ENCODE measurements around the gene STT3B. TPM values are rescaled to one million over a fixed set of nuclear protein-coding genes. Genes with fewer than 3 reads are reported as not detected.

The STT3B gene
- total RNA-seq, 1 donor from 2014 or later = 82.1 TPM

GRCh38 chr3:31629054-31629453 lies 96.3 kb downstream of the STT3B start:
- peaks cover 67% of the 10 kb centered on the region for H3K36me3 ChIP-seq
- intact Hi-C loops (cut with micrococcal nuclease) = no loop called here
- no peaks in the 10 kb centered on the region for H3K9me3 ChIP-seq (replicated peaks)
- no peak overlapping the region for H3K4me3 ChIP-seq
- no peak for DNase-seq
- TF ChIP-seq CTCF (IDR thresholded peaks at IDR 0.05; ENCODE audit: borderline replicate concordance) = no peak
- no peaks in the 10 kb centered on the region for H3K4me1 ChIP-seq
- no peaks in the 10 kb centered on the region for H3K27me3 ChIP-seq (ENCODE audit: low read depth)
- H3K27ac ChIP-seq (replicated peaks) = no peak overlapping the region

GRCh38 chr3:31634476-31634875 lies 101.8 kb downstream of the STT3B start:
- Histone ChIP-seq H3K36me3 (peaks cover 52% of the 10 kb centered on the region), H3K4me1 (peaks cover 17% of the 10 kb centered on the region), H3K27me3 (ENCODE audit: low read depth) (no peaks in the 10 kb centered on the region), H3K27ac (replicated peaks) (no peak overlapping the region), H3K9me3 (replicated peaks) (no peaks in the 10 kb centered on the region), H3K4me3 (no peak overlapping the region)
- no peak for DNase-seq
- intact Hi-C loops (cut with micrococcal nuclease) = no loop called here
- TF ChIP-seq CTCF (IDR thresholded peaks at IDR 0.05; ENCODE audit: borderline replicate concordance) = no peak

GRCh38 chr3:31635545-31635944 lies 102.8 kb downstream of the STT3B start:
- H3K27me3 ChIP-seq (ENCODE audit: low read depth) = no peaks in the 10 kb centered on the region
- no peaks in the 10 kb centered on the region for H3K9me3 ChIP-seq (replicated peaks)
- intact Hi-C loops (cut with micrococcal nuclease) = no loop called here

GRCh38 chr3:31636049-31636448 lies 103.3 kb downstream of the STT3B start:
- no peak overlapping the region for H3K4me3 ChIP-seq
- H3K36me3 ChIP-seq = peaks cover 36% of the 10 kb centered on the region
- no peak for DNase-seq
- no peaks in the 10 kb centered on the region for H3K27me3 ChIP-seq (ENCODE audit: low read depth)
- H3K27ac ChIP-seq (replicated peaks) = peak overlapping the region; percentile 66
- intact Hi-C loops (cut with micrococcal nuclease) = no loop called here
- H3K9me3 ChIP-seq (replicated peaks) = no peaks in the 10 kb centered on the region
- peaks cover 17% of the 10 kb centered on the region for H3K4me1 ChIP-seq
- TF ChIP-seq CTCF (IDR thresholded peaks at IDR 0.05; ENCODE audit: borderline replicate concordance) = no peak

More at GRCh38 chr3:31635545-31635944, 102.8 kb downstream of the STT3B start:
- Histone ChIP-seq H3K27ac (replicated peaks) (peak overlapping the region; percentile 66), H3K36me3 (peaks cover 41% of the 10 kb centered on the region), H3K4me3 (no peak overlapping the region), H3K4me1 (peaks cover 17% of the 10 kb centered on the region)
- no peak for TF ChIP-seq CTCF (IDR thresholded peaks at IDR 0.05; ENCODE audit: borderline replicate concordance)
- no peak for DNase-seq

- Histone ChIP-seq H3K4me3 (peak overlapping the region; percentile 2), H3K4me1 (peaks cover 17% of the 10 kb centered on the region), H3K36me3 (peaks cover 28% of the 10 kb centered on the region), H3K27me3 (ENCODE audit: low read depth) (no peaks in the 10 kb centered on the region), H3K9me3 (replicated peaks) (no peaks in the 10 kb centered on the region), H3K27ac (replicated peaks) (peak overlapping the region; percentile 66)
- no peak for DNase-seq
- TF ChIP-seq CTCF (IDR thresholded peaks at IDR 0.05; ENCODE audit: borderline replicate concordance) = no peak
- intact Hi-C loops (cut with micrococcal nuclease) = no loop called here
These were observed 104.1 kb downstream of the STT3B start for GRCh38 chr3:31636694-31637442.
